Body of pancreas (tissue), 4 donors: ENCODE measurements around the gene SRRM1.

Experiments used
- POLR2A ChIP-seq, 3 donors: fragments of 450-650 bp; IDR thresholded peaks; one replicate each; pipeline ENCODE4 v1.6.1; 2016; ENCODE audit warnings: antibody characterized with exemption in 3 of 3, mild to moderate bottlenecking in 2 of 3
- TF ChIP-seq, protein P1 (sequence below), 7 experiments: fragments of 450-650 bp in 4 of 7; fragments of 200-600 bp in 3 of 7; sonication (generic) in 3 of 7; IDR thresholded peaks; one replicate each; pipeline ENCODE4 v1.5.1; 2016 to 2019; ENCODE audit warnings: antibody characterized with exemption in 7 of 7

DNA sequence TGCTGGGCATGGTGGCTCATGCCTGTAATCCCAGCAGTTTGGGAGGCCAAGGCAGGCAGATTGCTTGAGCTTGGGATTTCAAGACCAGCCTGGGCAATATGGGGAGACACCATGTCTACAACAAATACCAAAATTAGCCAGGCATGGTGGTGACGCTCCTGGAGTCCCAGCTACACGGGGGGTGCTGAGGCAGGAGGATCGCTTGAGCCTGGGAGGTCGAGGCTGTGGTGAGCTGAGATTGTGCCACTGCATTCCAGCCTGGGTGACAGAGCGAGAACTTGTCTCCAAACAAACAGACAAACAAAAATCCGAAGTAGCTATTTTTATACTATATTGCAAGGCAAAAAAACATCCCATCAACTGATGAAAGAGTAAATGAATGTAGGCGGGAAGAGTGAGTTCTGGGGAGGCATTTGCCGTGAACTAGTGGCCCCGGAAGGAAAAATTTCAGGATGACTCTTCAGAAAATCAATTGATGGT lies 46.7 kb upstream of the SRRM1 start:
- TF ChIP-seq, protein P1, sequence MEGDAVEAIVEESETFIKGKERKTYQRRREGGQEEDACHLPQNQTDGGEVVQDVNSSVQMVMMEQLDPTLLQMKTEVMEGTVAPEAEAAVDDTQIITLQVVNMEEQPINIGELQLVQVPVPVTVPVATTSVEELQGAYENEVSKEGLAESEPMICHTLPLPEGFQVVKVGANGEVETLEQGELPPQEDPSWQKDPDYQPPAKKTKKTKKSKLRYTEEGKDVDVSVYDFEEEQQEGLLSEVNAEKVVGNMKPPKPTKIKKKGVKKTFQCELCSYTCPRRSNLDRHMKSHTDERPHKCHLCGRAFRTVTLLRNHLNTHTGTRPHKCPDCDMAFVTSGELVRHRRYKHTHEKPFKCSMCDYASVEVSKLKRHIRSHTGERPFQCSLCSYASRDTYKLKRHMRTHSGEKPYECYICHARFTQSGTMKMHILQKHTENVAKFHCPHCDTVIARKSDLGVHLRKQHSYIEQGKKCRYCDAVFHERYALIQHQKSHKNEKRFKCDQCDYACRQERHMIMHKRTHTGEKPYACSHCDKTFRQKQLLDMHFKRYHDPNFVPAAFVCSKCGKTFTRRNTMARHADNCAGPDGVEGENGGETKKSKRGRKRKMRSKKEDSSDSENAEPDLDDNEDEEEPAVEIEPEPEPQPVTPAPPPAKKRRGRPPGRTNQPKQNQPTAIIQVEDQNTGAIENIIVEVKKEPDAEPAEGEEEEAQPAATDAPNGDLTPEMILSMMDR (IDR thresholded peaks at IDR 0.05), result no peak
- TF ChIP-seq POLR2A (IDR thresholded peaks at IDR 0.05), result no peak
